Erythroblast (primary cell): ENCODE measurements around the gene C3orf49.

ENCODE experiments used
- GATA1 ChIP-seq: IDR thresholded peaks from 2 replicates; pipeline ENCODE4 v1.6.1; 2011; ENCODE audit warnings: low read depth, mild to moderate bottlenecking, control low read depth, low read length, moderate library complexity
- POLR2A ChIP-seq: IDR thresholded peaks from 2 replicates; pipeline ENCODE4 v1.6.1; 2011; ENCODE audit warnings: mild to moderate bottlenecking, low read length

DNA sequence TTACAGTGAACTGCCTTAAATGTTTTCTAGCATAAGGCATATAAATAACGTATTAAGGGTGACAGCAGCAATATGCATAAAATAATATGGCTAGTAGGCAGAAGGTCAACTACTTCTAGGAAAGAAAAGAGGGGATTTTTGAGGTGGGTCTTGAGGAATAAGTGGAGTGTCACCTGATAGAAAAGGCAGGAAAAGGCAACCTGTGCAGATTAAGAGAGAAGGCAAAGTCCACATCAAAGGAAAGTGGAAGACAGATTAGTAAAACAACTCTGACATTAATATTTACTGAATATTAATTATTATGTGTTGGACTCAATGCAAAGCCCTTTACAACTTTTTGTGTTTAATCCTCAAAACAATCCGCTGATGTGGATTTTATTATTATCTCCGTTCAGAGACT, 41.7 kb downstream of the C3orf49 start:
- no peak for TF ChIP-seq POLR2A
- no peak for TF ChIP-seq GATA1
